Sigmoid colon (tissue), 7 donors: Measurements from ENCODE around the gene SORBS1. TPM values are rescaled to one million over a fixed set of nuclear protein-coding genes. Genes with fewer than 3 reads are reported as not detected.

Experiments
- DNase-seq: peaks from one replicate; pipeline ENCODE4 v3.0.0-alpha.2; 2019
- H3K27ac ChIP-seq, 4 donors: fragments of 200-600 bp; sonication (generic); one replicate each; pipeline ENCODE4 v1.5.1; 2016 to 2019; ENCODE audit warnings: mild to moderate bottlenecking in 1 of 4
- H3K27me3 ChIP-seq, 3 donors: fragments of 200-600 bp; sonication (generic); one replicate each; pipeline ENCODE4 v1.5.1; 2019; ENCODE audit warnings: mild to moderate bottlenecking in 1 of 3
- H3K36me3 ChIP-seq, 4 donors: fragments of 200-600 bp; sonication (generic); one replicate each; pipeline ENCODE4 v1.5.1; 2016 to 2019
- H3K4me1 ChIP-seq, 4 donors: fragments of 200-600 bp; sonication (generic); one replicate each; pipeline ENCODE4 v1.5.1; 2017 to 2019
- H3K4me3 ChIP-seq, 4 donors: fragments of 200-600 bp; sonication (generic); one replicate each; pipeline ENCODE4 v1.5.1; 2017 to 2019; ENCODE audit warnings: mild to moderate bottlenecking in 2 of 4, moderate library complexity in 1 of 4
- H3K9me3 ChIP-seq, 4 donors: fragments of 200-600 bp in 3 of 4; sonication (generic) in 3 of 4; one replicate each; pipeline versions ENCODE4 v1.5.1 to v1.6.1; 2013 to 2019
- CTCF ChIP-seq, 4 experiments: fragments of 450-650 bp in 3 of 4; fragments of 200-600 bp in 1 of 4; IDR thresholded peaks; one replicate each; pipeline ENCODE4 v1.5.1; 2016 to 2019; ENCODE audit warnings: antibody characterized with exemption in 4 of 4, mild to moderate bottlenecking in 3 of 4, moderate library complexity in 2 of 4
- EP300 ChIP-seq, 4 donors: sonication (generic); formaldehyde crosslinking; IDR thresholded peaks; one replicate each; pipeline ENCODE4 v1.6.1; 2017; ENCODE audit warnings: antibody characterized with exemption in 4 of 4
- POLR2A ChIP-seq, 2 donors: fragments of 450-650 bp; IDR thresholded peaks; one replicate each; pipeline ENCODE4 v1.6.1; 2016; ENCODE audit warnings: antibody characterized with exemption in 2 of 2, mild to moderate bottlenecking in 2 of 2, moderate library complexity in 2 of 2
- POLR2AphosphoS5 ChIP-seq, 4 donors: sonication (generic); formaldehyde crosslinking; IDR thresholded peaks; one replicate each; pipeline ENCODE4 v1.6.1; 2017; ENCODE audit warnings: antibody characterized with exemption in 4 of 4
- WGBS, 2 donors: extraction: QIAGEN DNeasy Blood & Tissue Kit; methylation state at CpG; one replicate each; pipeline ENCODE4 v1.1.7; 2013; 5-methylcytosine and 5-hydroxymethylcytosine counted together
- intact Hi-C: fragments of 100-400 bp; cut with DNase I; formaldehyde crosslinking; loops from one replicate; pipeline ENCODE4 v1.15.1; 2023
- polyA plus RNA-seq, 3 donors: library from polyadenylated mRNA; stranded (reverse); fragments of 200-250 nt; gene quantifications; one replicate each; pipeline ENCODE4 v1.2.3, GENCODE V29; 2013
- total RNA-seq, 4 donors: library from RNA; depleted of rRNA; stranded (reverse); fragments of >200 nt; gene quantifications; one replicate each; pipeline ENCODE4 v1.1.0, GENCODE V29; 2016
- donor health status: healthy with polysubstance abuse.
- donor health status: Bipolar disorder and iron deficiency.
- donor health status: healthy.

The SORBS1 gene
- total and polyA plus RNA-seq, 7 donors: 8.1 to 1,403 (median 664) TPM

- intact Hi-C loops: loop anchor here (2.0 to 5.0 kb wide), 2 partner anchors 61 to 89 kb away; no protein-coding TSS in a partner anchor
- Histone ChIP-seq H3K4me3 (no peak overlapping the region), H3K36me3 (no peaks in the 10 kb centered on the region), H3K4me1 (peaks cover 0 to 100% (median 95%) of the 10 kb centered on the region in 4 donors), H3K27me3 (no peaks in the 10 kb centered on the region), H3K27ac (peak overlapping the region; percentile 93 to 98 (median 96)), H3K9me3 (no peaks in the 10 kb centered on the region)
- TF ChIP-seq POLR2A (IDR thresholded peaks at IDR 0.05): no peak
- peak; percentile 98 to 100 (median 99) for TF ChIP-seq EP300 (IDR thresholded peaks at IDR 0.05)
- TF ChIP-seq POLR2AphosphoS5 (IDR thresholded peaks at IDR 0.05): peak; percentile 95 to 97 (median 96)
- peak in 1 of 4 experiments; percentile 27 for TF ChIP-seq CTCF (IDR thresholded peaks at IDR 0.05)
- WGBS, 2 donors: 50 to 58% methylated on average over 8 of the region's 8 CpGs
- peak; percentile 95 for DNase-seq
Measured at GRCh38 chr10:95536017-95536416, 25.2 kb downstream of the SORBS1 start.

- Histone ChIP-seq H3K27ac (peak overlapping the region; percentile 93 to 98 (median 96)), H3K4me1 (peaks cover 0 to 100% (median 95%) of the 10 kb centered on the region in 4 donors), H3K36me3 (no peaks in the 10 kb centered on the region), H3K27me3 (no peaks in the 10 kb centered on the region), H3K9me3 (no peaks in the 10 kb centered on the region), H3K4me3 (no peak overlapping the region)
- intact Hi-C loops: loop anchor here (5.0 kb wide), 1 partner anchor 88 kb away; no protein-coding TSS in a partner anchor
- no peak for DNase-seq
- TF ChIP-seq POLR2A (IDR thresholded peaks at IDR 0.05) (no peak), POLR2AphosphoS5 (IDR thresholded peaks at IDR 0.05) (no peak), CTCF (IDR thresholded peaks at IDR 0.05) (no peak), EP300 (IDR thresholded peaks at IDR 0.05) (no peak)
- WGBS, 2 donors: 45 to 73% methylated on average over 2 of the region's 2 CpGs
Measured at GRCh38 chr10:95535526-95535925, 25.6 kb downstream of the SORBS1 start.

- Histone ChIP-seq H3K27ac (peak overlapping the region; percentile 93 to 98 (median 96)), H3K9me3 (no peaks in the 10 kb centered on the region), H3K4me1 (peaks cover 0 to 100% (median 95%) of the 10 kb centered on the region in 4 donors), H3K36me3 (no peaks in the 10 kb centered on the region), H3K27me3 (no peaks in the 10 kb centered on the region), H3K4me3 (no peak overlapping the region)
- DNase-seq: no peak
- TF ChIP-seq POLR2A (IDR thresholded peaks at IDR 0.05): no peak
- no peak for TF ChIP-seq CTCF (IDR thresholded peaks at IDR 0.05)
- no peak for TF ChIP-seq EP300 (IDR thresholded peaks at IDR 0.05)
- peak; percentile 20 to 49 (median 40) for TF ChIP-seq POLR2AphosphoS5 (IDR thresholded peaks at IDR 0.05)
- 84 to 89% methylated on average over 6 of the region's 6 CpGs for WGBS, 2 donors
- intact Hi-C loops: no loop called here
Measured at GRCh38 chr10:95533590-95533989, 27.6 kb downstream of the SORBS1 start.

GRCh38 chr10:95532536-95532935, 28.6 kb downstream of the SORBS1 start:
- Histone ChIP-seq H3K4me1 (peaks cover 0 to 100% (median 96%) of the 10 kb centered on the region in 4 donors), H3K9me3 (no peaks in the 10 kb centered on the region), H3K4me3 (no peak overlapping the region), H3K36me3 (no peaks in the 10 kb centered on the region), H3K27me3 (no peaks in the 10 kb centered on the region), H3K27ac (peak overlapping the region; percentile 93 to 98 (median 96))
- 92 to 94% methylated on average over 2 of the region's 2 CpGs for WGBS, 2 donors
- no peak for DNase-seq
- intact Hi-C loops: no loop called here
- TF ChIP-seq POLR2AphosphoS5 (IDR thresholded peaks at IDR 0.05): peak in 1 of 4 donors; percentile 7
- TF ChIP-seq EP300 (IDR thresholded peaks at IDR 0.05): no peak

GRCh38 chr10:95531994-95532399, 29.2 kb downstream of the SORBS1 start:
- Histone ChIP-seq H3K4me1 (peaks cover 0 to 100% (median 96%) of the 10 kb centered on the region in 4 donors), H3K27me3 (no peaks in the 10 kb centered on the region), H3K9me3 (no peaks in the 10 kb centered on the region), H3K4me3 (no peak overlapping the region), H3K27ac (peak overlapping the region; percentile 93 to 98 (median 96)), H3K36me3 (no peaks in the 10 kb centered on the region)
- intact Hi-C loops: loop anchor here (2.0 kb wide), 1 partner anchor 19 kb away; no protein-coding TSS in a partner anchor
- no peak for TF ChIP-seq POLR2A (IDR thresholded peaks at IDR 0.05)
- TF ChIP-seq POLR2AphosphoS5 (IDR thresholded peaks at IDR 0.05): peak in 1 of 4 donors; percentile 51
- 27 to 41% methylated on average over 2 of the region's 2 CpGs for WGBS, 2 donors
- no peak for DNase-seq
